ENCODE data around the gene AKAIN1. TPM values are rescaled to one million over a fixed set of nuclear protein-coding genes. Genes with fewer than 3 reads are reported as not detected.

AKAIN1 gene
- total and polyA plus RNA-seq, 7 donors: 0.34 TPM; not detected in 6

DNA sequence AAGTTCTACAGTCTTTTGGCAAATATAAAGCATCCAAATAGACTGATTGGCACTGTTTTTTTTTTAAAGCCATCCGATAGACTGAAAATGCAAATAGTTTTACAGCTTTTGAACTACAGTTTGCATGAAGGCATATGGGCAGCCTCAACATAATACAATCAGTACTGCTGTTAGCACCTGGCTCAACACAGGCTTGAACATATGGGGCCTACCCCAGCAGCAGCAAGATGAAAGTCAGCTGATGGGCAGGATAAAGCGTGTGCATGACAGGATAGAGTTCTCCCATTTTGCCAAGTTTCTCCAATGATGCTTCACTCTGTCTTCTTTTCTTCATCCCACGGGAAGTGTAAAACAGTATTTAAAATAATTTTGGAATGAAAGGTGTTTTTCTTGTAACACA, 1.3 kb upstream of the AKAIN1 start:
- peaks cover 11 to 61% (median 19%) of the 10 kb centered on the region in 3 donors for H3K27me3 ChIP-seq (ENCODE audit: insufficient read depth in 3 of 3, low read length in 2 of 3)
- WGBS, 3 donors: 77 to 86% (median 82%) methylated on average over 3 of the region's 3 CpGs
- ATAC-seq (no peak), DNase-seq (no peak)
- H3K4me3 ChIP-seq: no peak overlapping the region
- TF ChIP-seq, protein P1, sequence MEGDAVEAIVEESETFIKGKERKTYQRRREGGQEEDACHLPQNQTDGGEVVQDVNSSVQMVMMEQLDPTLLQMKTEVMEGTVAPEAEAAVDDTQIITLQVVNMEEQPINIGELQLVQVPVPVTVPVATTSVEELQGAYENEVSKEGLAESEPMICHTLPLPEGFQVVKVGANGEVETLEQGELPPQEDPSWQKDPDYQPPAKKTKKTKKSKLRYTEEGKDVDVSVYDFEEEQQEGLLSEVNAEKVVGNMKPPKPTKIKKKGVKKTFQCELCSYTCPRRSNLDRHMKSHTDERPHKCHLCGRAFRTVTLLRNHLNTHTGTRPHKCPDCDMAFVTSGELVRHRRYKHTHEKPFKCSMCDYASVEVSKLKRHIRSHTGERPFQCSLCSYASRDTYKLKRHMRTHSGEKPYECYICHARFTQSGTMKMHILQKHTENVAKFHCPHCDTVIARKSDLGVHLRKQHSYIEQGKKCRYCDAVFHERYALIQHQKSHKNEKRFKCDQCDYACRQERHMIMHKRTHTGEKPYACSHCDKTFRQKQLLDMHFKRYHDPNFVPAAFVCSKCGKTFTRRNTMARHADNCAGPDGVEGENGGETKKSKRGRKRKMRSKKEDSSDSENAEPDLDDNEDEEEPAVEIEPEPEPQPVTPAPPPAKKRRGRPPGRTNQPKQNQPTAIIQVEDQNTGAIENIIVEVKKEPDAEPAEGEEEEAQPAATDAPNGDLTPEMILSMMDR (IDR thresholded peaks at IDR 0.05): no peak
- intact Hi-C loops (cut with DNase I): no loop called here
- no peaks in the 10 kb centered on the region for H3K36me3 ChIP-seq (ENCODE audit: insufficient read depth in 1 of 2, low read depth in 1 of 2)
- H3K9me3 ChIP-seq: no peaks in the 10 kb centered on the region
- H3K27ac ChIP-seq: no peak overlapping the region
- no peaks in the 10 kb centered on the region for H3K4me1 ChIP-seq

DNA sequence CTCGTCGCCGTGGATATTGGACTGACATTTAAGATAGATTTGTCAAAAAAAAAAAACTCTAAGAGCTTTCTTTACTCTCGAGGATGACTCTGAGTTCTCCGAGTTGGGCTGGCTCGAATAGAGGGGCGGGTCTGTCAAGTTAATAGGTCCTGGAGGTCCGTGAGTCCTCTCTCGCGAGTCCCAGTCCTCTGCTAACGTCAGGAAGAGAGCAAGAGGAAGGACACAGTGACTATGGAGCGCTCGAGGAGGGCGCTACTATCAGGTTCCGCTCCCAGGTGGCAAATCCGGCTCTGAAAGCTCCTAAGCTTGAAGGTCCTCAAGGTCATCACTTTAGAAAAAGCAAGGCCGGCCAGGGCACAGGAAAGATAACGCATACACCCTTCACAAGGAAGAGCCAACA, 404 bp upstream of the AKAIN1 start:
- 4 to 8% (median 5%) methylated on average over 18 of the region's 18 CpGs for WGBS, 3 donors
- Histone ChIP-seq H3K4me3 (no peak overlapping the region), H3K27me3 (ENCODE audit: insufficient read depth in 3 of 3, low read length in 2 of 3) (peaks cover 11 to 61% (median 19%) of the 10 kb centered on the region in 3 donors), H3K27ac (no peak overlapping the region), H3K9me3 (no peaks in the 10 kb centered on the region), H3K36me3 (ENCODE audit: insufficient read depth in 1 of 2, low read depth in 1 of 2) (no peaks in the 10 kb centered on the region), H3K4me1 (no peaks in the 10 kb centered on the region)
- TF ChIP-seq, protein P1 (IDR thresholded peaks at IDR 0.05): no peak
- intact Hi-C loops (cut with DNase I): no loop called here
- no peak for ATAC-seq
- no peak for DNase-seq

DNA sequence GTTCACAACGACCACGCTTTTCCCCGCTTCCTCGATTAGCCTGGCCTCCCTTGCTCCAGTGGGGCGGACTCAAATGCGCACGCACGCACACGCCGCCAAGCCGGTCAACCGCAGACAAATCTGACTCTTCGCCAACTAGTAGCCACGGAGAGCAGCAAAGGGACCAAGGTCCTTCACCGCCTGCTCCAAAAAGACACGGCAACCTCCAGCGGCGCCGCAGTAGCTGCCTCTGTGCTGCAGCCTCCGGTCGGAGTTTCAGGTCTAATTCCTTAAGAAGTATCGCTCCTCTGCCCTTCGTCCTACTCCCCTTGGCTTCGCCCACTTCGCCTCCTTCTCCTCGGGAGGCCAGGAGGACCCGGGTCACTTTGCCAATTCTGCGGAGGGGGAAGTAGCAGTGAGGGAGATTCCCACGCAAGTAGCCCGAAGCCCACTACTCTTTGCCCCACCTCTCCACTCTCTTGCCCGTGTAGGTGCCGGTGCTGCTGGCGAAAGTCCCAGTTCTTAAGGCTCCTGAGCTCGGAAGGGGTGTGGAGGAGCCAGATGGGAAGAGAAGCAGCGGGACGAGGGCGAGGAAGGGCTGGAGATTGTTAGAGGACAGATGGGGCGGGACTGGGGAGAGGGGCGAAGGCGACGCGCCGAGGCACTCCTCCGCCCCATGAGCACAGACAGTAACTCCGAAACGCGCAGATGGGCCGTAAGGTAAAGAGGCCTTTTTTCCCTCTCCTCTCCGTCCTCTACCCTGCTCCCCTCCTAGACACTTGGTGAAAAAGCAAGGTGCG, 615 bp downstream of the AKAIN1 start:
- H3K9me3 ChIP-seq: no peaks in the 10 kb centered on the region
- H3K36me3 ChIP-seq (ENCODE audit: insufficient read depth in 1 of 2, low read depth in 1 of 2): no peaks in the 10 kb centered on the region
- whole genome bisulfite sequencing, 3 donors: 2 to 3% (median 3%) methylated on average over 46 to 50 of the region's 50 CpGs
- ATAC-seq: no peak
- H3K4me3 ChIP-seq: no peak overlapping the region
- peaks cover 11 to 61% (median 19%) of the 10 kb centered on the region in 3 donors for H3K27me3 ChIP-seq (ENCODE audit: insufficient read depth in 3 of 3, low read length in 2 of 3)
- intact Hi-C loops (cut with DNase I): no loop called here
- TF ChIP-seq, protein P1 (IDR thresholded peaks at IDR 0.05): no peak
- no peak overlapping the region for H3K27ac ChIP-seq
- H3K4me1 ChIP-seq: no peaks in the 10 kb centered on the region
- DNase-seq: no peak

DNA sequence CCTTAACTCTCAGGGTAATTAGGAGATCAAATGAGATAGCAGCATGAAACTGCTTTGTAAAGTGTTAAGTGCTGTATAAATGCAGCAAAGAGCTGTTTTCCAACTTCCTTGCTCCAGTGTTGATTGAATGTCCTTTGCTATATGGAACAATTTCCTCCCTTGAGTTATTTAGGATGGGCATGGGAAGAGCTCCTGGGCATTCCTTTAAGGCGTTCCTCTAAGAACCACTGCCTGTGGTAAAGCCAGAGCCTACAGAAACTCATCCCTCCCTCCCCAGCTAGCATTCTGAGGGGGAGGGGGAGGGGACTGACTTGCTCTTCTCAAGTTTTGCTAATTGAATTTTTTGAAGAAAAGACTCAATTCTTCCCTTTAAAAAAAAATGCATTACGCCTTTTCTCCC, 1.4 kb downstream of the AKAIN1 start:
- Histone ChIP-seq H3K27ac (no peak overlapping the region), H3K4me1 (no peaks in the 10 kb centered on the region), H3K9me3 (no peaks in the 10 kb centered on the region), H3K4me3 (no peak overlapping the region), H3K27me3 (ENCODE audit: insufficient read depth in 3 of 3, low read length in 2 of 3) (peaks cover 11 to 61% (median 19%) of the 10 kb centered on the region in 3 donors), H3K36me3 (ENCODE audit: insufficient read depth in 1 of 2, low read depth in 1 of 2) (no peaks in the 10 kb centered on the region)
- TF ChIP-seq, protein P1 (IDR thresholded peaks at IDR 0.05): no peak
- DNase-seq (no peak), ATAC-seq (no peak)
- 34 to 36% (median 35%) methylated on average over 2 of the region's 2 CpGs for WGBS, 3 donors
- intact Hi-C loops (cut with DNase I): no loop called here

DNA sequence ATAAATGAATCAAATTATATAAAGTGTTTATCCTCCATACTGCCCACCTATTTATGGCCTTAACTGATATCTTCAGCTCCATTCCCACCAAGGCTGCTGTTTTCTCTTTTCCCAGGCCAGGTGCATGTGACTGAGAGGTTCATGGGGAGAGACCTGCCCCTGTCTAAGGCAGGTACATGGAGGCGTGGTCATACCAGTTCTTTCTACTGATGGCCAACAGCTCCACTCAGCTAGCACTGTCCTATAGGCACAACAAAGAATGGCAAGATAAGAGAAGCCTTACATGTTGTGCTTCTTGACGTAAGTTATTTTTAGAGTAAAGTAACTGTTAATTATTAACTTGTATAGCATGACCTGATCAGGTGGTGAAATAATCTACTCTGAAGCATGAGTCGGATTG, 16.8 kb downstream of the AKAIN1 start:
- TF ChIP-seq, protein P1 (IDR thresholded peaks at IDR 0.05): no peak
- 82 to 91% (median 87%) methylated on average over 3 of the region's 3 CpGs for WGBS, 3 donors
- H3K27me3 ChIP-seq (ENCODE audit: insufficient read depth in 3 of 3, low read length in 2 of 3): no peaks in the 10 kb centered on the region
- intact Hi-C loops (cut with DNase I): no loop called here
- no peak overlapping the region for H3K27ac ChIP-seq
- no peaks in the 10 kb centered on the region for H3K9me3 ChIP-seq
- no peak for DNase-seq
- H3K36me3 ChIP-seq (ENCODE audit: insufficient read depth in 1 of 2, low read depth in 1 of 2): no peaks in the 10 kb centered on the region
- no peaks in the 10 kb centered on the region for H3K4me1 ChIP-seq
- no peak overlapping the region for H3K4me3 ChIP-seq
- ATAC-seq: no peak

Measured in psoas muscle (tissue), 8 donors.